ENCODE data around the gene C3orf52.

The C3orf52 gene

DNA sequence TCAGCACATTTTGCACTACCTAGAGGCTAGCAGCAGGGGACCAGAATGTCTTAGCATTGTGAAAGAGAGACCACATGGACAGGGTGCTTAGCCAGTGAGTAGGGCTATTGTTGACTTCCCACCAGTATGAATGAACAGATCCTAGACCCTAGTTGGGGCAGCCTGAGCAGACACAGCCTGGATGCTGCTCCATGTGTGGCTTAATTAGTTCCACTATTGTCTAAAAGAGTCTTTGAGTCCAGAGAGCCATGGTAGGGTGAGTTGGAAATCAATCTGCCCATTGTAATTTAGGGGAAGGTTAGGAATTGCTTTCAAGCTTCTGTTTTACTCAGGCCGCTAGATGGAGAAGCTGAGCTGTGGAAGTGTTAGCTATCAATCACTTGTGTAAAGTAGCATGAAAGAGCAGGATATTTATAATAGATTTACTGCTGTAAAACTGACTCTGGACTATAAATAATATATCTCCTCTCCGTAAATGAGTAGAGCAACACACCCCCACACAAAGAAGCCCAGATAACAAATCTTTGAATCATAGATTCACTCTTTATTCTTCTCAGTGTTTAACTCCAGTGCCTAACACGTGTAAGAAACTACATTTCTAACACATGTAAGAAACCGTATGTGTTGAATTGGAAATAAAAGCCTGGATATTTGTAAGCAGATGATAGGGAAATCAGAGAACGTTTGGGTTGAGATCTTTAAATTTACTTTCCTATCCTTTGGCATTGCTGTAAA, 50.9 kb downstream of the C3orf52 start:
- no peak overlapping the region for H3K4me3 ChIP-seq (ENCODE audit: low read length)
- peak; percentile 24 for DNase-seq (ENCODE audit: low read depth)
- TF ChIP-seq CTCF (conservative IDR thresholded peaks at IDR 0.05; ENCODE audit: low read length): peak; percentile 65

DNA sequence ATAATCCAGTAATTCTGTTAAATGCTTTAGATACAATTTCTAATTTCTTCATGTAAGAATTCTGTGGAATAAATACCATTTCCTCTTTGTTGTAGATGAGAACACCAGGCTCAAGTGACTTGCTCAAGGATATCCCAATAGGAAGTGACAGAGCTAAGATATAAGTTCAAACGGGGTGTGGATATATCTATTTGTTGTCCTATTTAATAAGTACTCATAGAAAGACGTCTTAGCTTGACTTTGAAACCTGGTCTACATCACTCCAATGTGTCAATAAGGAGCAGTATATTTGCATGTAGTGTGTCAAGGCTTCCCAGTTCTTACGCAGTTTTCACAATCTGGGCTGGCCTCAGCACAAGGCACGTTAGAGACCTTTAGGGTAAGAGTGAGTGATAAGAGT, 51.6 kb downstream of the C3orf52 start:
- H3K4me3 ChIP-seq (ENCODE audit: low read length): no peak overlapping the region
- DNase-seq (ENCODE audit: low read depth): no peak
- TF ChIP-seq CTCF (conservative IDR thresholded peaks at IDR 0.05; ENCODE audit: low read length): no peak

DNA sequence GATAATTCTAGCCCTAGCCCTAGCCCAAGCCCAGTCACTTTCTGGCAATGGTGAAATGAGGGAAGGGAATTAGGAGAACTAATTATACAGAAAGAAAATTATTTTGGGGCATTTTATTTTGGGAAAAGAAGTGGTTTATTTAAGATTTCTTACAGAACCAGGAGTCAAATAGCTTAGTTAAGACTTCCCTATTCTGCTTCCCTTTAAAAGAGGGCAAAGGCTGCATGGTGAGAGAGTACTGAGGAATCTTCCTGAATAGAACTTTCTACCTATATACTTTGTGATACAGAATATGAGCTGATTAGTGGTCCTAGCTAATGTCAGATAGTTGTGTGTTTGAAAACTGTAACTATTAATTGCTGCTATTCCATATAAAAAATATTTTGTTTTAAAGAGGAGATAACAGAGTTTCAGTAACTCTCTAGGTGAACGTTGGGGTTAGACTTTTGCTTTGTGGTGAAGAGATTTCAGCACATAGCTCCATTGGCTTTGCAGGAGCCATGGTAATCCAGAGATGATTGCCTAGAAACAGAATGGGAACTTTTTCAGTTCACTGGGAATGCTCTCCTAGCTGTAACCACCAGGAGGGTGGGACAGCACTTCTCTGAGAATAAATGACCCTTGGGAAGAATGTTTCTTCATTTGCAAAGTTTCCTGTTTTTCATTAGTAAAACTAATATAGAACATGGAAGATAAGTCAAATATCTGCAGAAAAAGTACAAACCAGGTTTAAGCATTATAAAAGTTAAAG, 52.2 kb downstream of the C3orf52 start:
- no peak for TF ChIP-seq CTCF (conservative IDR thresholded peaks at IDR 0.05; ENCODE audit: low read length)
- no peak for DNase-seq (ENCODE audit: low read depth)
- H3K4me3 ChIP-seq (ENCODE audit: low read length): no peak overlapping the region

GRCh38 chr3:112140584-112140983, 54.4 kb downstream of the C3orf52 start:
- no peak overlapping the region for H3K4me3 ChIP-seq (ENCODE audit: low read length)
- DNase-seq (ENCODE audit: low read depth): no peak
- no peak for TF ChIP-seq CTCF (conservative IDR thresholded peaks at IDR 0.05; ENCODE audit: low read length)

DNA sequence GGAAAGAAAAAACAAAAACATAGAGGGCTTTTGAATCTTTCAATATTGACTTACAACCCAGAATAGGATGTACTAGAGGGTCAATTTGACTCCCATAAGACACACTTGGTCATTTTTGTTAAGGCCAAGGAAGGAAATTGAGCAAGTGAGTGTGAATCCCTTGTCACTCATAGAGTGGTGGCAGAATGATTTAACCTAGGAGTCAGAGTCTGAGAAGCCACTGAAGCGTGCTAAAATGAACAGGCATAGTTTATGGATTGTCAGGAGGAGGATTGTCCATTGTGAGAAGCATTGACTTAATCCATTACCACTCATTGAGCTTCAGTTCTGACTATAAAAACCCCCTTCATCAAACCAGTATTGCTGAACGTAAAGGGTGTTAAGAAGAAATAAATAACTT, 55.1 kb downstream of the C3orf52 start:
- no peak overlapping the region for H3K4me3 ChIP-seq (ENCODE audit: low read length)
- TF ChIP-seq CTCF (conservative IDR thresholded peaks at IDR 0.05; ENCODE audit: low read length): no peak
- DNase-seq (ENCODE audit: low read depth): no peak

DNA sequence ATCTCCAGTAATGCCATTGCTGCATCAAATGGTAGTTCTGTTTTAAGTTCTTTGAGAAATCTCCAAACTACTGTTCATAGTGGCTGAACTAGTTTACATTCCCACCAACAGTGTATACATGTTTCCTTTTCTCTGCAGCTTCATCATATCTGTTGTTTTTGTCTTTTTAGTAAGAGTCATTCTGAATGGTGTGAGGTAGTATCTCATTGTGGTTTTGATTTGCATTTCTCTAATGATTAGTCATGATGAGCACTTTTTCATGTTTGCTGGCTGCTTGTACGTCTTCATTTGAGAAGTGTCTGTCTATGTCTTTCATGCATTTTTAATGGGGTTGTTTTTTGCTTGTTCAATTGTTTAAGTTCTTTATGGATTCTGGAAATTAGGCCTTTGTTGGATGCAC, 57.1 kb downstream of the C3orf52 start:
- H3K4me3 ChIP-seq (ENCODE audit: low read length): no peak overlapping the region
- TF ChIP-seq CTCF (conservative IDR thresholded peaks at IDR 0.05; ENCODE audit: low read length): no peak
- no peak for DNase-seq (ENCODE audit: low read depth)

GRCh38 chr3:112143689-112144088, 57.5 kb downstream of the C3orf52 start:
- TF ChIP-seq CTCF (conservative IDR thresholded peaks at IDR 0.05; ENCODE audit: low read length): no peak
- DNase-seq (ENCODE audit: low read depth): no peak
- no peak overlapping the region for H3K4me3 ChIP-seq (ENCODE audit: low read length)
